Hepatocyte (in vitro differentiated cells): ENCODE measurements around the gene DNTT.

ENCODE experiments used
- CTCF ChIP-seq: fragments of 200-600 bp; sonication (generic); IDR thresholded peaks from 2 replicates; pipeline ENCODE4 v1.5.1; 2016; ENCODE audit warnings: antibody characterized with exemption, mild to moderate bottlenecking; ENCODE audit not compliant: poor library complexity
- EZH2phosphoT487 ChIP-seq: fragments of 200-600 bp; sonication (generic); IDR thresholded peaks from one replicate; pipeline ENCODE4 v1.6.1; 2018; ENCODE audit warnings: antibody characterized with exemption, mild to moderate bottlenecking, low read depth, moderate library complexity; ENCODE audit not compliant: unreplicated experiment, severe bottlenecking

- TF ChIP-seq CTCF (peak; percentile 76), EZH2phosphoT487 (no peak)
Observed at GRCh38 chr10:96339956-96340904, 36.0 kb downstream of the DNTT start.
